ENCODE results near the gene SLC7A10. TPM values are rescaled to one million over a fixed set of nuclear protein-coding genes. Genes with fewer than 3 reads are reported as not detected.

SLC7A10 gene
- total RNA-seq, 1 donor from 2014 or later = 0.48 TPM

DNA sequence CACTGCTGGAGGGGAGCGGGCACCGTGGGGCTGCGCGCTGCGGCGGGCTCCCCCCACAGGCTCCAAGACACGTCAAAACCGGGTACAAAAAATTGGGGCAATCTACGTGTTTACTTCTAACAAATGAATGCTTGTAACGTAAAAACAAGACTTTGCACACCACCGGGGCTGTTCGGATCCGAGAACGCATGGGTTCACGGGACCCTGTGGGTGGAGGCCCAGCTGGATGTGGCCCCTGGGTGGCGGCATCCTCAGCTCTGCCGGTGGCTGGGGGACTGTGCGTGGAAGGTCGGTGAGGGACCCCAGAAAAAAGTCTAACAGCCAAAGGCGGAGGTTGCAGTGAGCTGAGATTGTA, 10.3 kb upstream of the SLC7A10 start:
- H3K27me3 Mint-ChIP-seq = peaks cover 12% of the 10 kb centered on the region
- H3K4me3 Mint-ChIP-seq (ENCODE audit: low read depth) = no peak overlapping the region
- no peaks in the 10 kb centered on the region for H3K9me3 Mint-ChIP-seq (ENCODE audit: low read depth)
- no peaks in the 10 kb centered on the region for H3K4me1 Mint-ChIP-seq (ENCODE audit: low read depth)
- H3K27ac Mint-ChIP-seq = no peak overlapping the region
- H3K36me3 Mint-ChIP-seq (ENCODE audit: insufficient read depth) = no peaks in the 10 kb centered on the region
- DNase-seq (ENCODE audit: low spot score, unreplicated experiment) = no peak
- TF ChIP-seq, protein P1, sequence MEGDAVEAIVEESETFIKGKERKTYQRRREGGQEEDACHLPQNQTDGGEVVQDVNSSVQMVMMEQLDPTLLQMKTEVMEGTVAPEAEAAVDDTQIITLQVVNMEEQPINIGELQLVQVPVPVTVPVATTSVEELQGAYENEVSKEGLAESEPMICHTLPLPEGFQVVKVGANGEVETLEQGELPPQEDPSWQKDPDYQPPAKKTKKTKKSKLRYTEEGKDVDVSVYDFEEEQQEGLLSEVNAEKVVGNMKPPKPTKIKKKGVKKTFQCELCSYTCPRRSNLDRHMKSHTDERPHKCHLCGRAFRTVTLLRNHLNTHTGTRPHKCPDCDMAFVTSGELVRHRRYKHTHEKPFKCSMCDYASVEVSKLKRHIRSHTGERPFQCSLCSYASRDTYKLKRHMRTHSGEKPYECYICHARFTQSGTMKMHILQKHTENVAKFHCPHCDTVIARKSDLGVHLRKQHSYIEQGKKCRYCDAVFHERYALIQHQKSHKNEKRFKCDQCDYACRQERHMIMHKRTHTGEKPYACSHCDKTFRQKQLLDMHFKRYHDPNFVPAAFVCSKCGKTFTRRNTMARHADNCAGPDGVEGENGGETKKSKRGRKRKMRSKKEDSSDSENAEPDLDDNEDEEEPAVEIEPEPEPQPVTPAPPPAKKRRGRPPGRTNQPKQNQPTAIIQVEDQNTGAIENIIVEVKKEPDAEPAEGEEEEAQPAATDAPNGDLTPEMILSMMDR (IDR thresholded peaks at IDR 0.05; ENCODE audit: unreplicated experiment) = no peak

DNA sequence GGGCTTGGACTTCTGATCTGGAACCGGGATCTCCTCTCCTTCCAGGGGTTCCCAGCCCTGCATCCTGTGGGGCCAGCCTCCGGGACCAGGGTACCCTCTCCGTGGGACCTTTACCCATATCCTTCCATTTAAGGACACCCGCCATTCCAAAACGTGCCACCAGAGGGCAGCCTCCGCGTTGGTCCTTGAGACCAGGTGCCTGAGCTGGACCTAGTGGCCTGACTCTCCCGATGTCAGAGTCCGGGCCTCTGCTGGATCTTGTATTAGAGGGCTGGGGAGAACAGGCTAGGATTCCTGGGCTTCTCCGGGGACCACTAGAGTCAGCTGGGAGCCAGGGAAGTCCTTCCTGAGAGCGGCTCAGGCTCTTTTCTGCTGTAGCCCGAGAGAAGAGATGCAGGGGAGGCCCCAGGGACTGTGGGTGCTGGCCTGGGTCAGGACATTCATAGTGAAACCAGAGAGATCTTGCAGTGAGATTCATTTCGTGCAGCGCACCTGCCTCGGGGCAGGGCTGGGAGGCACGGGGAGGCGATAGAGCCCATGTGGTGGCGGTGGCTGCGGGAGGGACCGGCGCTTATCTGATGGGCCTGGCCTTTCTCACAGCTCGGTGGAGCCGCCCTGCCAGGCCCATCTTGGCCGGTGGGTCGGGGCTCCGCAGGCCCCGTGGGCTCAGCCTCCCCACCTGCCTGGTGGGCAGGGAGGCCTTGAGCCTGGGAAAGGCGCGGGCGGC, 9.8 kb upstream of the SLC7A10 start:
- TF ChIP-seq, protein P1 (IDR thresholded peaks at IDR 0.05; ENCODE audit: unreplicated experiment) = peak; percentile 90
- peak; percentile 86 for DNase-seq (ENCODE audit: low spot score, unreplicated experiment)
- H3K36me3 Mint-ChIP-seq (ENCODE audit: insufficient read depth) = no peaks in the 10 kb centered on the region
- no peak overlapping the region for H3K4me3 Mint-ChIP-seq (ENCODE audit: low read depth)
- no peak overlapping the region for H3K27ac Mint-ChIP-seq
- H3K27me3 Mint-ChIP-seq = peaks cover 17% of the 10 kb centered on the region
- no peaks in the 10 kb centered on the region for H3K4me1 Mint-ChIP-seq (ENCODE audit: low read depth)
- no peaks in the 10 kb centered on the region for H3K9me3 Mint-ChIP-seq (ENCODE audit: low read depth)

DNA sequence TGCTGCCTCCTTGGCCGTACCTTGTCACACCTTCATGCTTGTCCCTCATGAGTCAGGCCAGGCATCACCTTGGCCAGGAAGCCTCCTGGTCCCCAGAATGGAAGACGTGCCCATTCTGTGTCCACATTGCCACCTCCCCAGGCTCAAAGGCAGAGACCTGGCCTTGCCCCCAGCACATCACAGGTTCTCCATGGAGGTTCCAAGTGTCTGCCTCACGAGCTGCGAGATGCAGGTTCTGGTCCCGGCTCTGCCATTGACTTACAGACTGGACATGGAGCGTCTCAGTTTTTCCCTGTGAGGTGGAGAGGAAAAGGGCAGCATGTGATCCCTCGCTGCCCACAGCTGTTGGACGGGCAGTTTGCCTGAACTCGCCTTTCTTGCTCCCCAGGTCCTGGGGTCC, 9.1 kb upstream of the SLC7A10 start:
- Mint-ChIP-seq H3K36me3 (ENCODE audit: insufficient read depth) (no peaks in the 10 kb centered on the region), H3K4me3 (ENCODE audit: low read depth) (no peak overlapping the region), H3K9me3 (ENCODE audit: low read depth) (no peaks in the 10 kb centered on the region), H3K27me3 (peaks cover 21% of the 10 kb centered on the region), H3K4me1 (ENCODE audit: low read depth) (no peaks in the 10 kb centered on the region), H3K27ac (no peak overlapping the region)
- no peak for DNase-seq (ENCODE audit: low spot score, unreplicated experiment)
- TF ChIP-seq, protein P1 (IDR thresholded peaks at IDR 0.05; ENCODE audit: unreplicated experiment) = no peak

DNA sequence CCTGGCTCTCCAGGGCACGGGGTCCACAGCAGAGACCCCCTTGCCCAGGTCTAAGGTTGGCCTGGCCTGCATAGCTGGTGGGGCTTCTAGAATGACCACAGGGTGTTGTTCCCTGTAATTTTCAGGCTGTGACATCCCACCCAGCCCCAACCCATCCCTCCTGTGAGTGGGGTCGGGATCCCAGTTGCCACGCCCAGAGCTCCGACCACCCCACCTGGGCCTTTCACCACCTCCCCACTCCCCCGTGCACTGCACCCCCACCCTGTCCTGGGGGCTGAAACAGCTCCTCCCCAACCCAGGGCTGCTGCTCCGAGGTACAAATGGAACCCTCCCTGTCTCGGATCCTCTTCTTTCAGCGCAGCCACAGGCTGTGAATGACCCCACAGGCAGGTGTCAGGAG, 8.4 kb upstream of the SLC7A10 start:
- no peak for DNase-seq (ENCODE audit: low spot score, unreplicated experiment)
- Mint-ChIP-seq H3K27me3 (peaks cover 23% of the 10 kb centered on the region), H3K4me1 (ENCODE audit: low read depth) (no peaks in the 10 kb centered on the region), H3K4me3 (ENCODE audit: low read depth) (no peak overlapping the region), H3K9me3 (ENCODE audit: low read depth) (no peaks in the 10 kb centered on the region), H3K36me3 (ENCODE audit: insufficient read depth) (no peaks in the 10 kb centered on the region), H3K27ac (no peak overlapping the region)
- TF ChIP-seq, protein P1 (IDR thresholded peaks at IDR 0.05; ENCODE audit: unreplicated experiment) = no peak

DNA sequence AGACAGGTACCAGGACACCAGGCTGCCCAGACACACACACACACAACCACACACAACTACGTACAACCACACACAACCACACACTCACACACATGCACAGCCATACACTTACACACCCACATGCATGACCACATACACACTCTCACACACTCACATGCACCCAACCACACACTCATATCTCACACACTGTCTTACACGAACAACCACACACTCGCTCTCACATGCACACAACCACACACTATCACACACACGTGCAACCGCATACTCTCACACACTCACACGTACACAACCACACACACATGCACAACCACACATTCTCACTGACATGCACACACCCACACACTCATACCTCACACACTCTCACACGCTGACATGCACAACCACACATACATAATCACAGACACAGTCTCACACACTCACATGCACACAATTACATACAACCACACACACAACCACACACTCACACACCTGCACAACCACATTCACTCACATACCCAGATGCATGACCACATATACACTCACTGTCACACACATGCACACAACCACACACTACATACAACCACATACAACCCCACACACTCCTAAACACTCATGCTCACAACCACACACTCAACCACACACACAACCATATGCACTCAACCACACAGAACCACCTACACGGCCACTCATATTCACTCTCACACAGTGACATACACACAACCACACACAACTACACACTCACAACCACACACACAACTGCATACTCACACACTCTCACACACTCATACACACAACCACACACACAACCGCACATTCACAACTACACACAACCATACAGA, 7.6 kb upstream of the SLC7A10 start:
- Mint-ChIP-seq H3K27me3 (peaks cover 28% of the 10 kb centered on the region), H3K4me1 (ENCODE audit: low read depth) (no peaks in the 10 kb centered on the region), H3K27ac (no peak overlapping the region), H3K9me3 (ENCODE audit: low read depth) (peaks cover 6% of the 10 kb centered on the region), H3K36me3 (ENCODE audit: insufficient read depth) (peaks cover 5% of the 10 kb centered on the region), H3K4me3 (ENCODE audit: low read depth) (no peak overlapping the region)
- no peak for DNase-seq (ENCODE audit: low spot score, unreplicated experiment)
- TF ChIP-seq, protein P1 (IDR thresholded peaks at IDR 0.05; ENCODE audit: unreplicated experiment) = no peak
